ENCODE measurements around the gene PAPPA2. TPM values are rescaled to one million over a fixed set of nuclear protein-coding genes. Genes with fewer than 3 reads are reported as not detected.
"Not testable (repeated sequence)": the region's sequence is repeated elsewhere in the genome, so short reads cannot be mapped to it uniquely, and the experiment has no call there.

Gene PAPPA2
- total RNA-seq, 4 donors from 2014 or later: 0.23 to 0.51 (median 0.34) TPM

DNA sequence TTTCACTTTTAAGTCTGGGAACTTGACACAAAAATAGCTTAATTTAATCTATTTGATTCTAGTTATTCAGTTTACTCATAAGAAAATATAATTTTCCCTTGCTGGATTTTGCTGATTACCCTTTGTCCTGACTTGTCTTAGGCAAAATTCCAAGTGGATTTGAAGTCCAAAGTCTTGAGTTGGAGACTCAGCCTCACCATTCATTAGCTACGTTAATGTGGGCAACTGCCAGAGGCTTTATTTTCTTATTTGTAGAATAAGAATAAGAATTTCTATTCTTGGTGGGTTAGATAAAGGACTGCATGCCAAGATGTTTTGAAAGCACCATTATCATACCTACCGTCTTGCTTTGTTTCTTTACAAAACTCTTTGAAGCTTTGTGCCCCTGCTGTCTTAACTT, 22.8 kb upstream of the PAPPA2 start:
- H3K4me3 ChIP-seq: no peak overlapping the region
- H3K4me1 ChIP-seq: no peaks in the 10 kb centered on the region
- no peaks in the 10 kb centered on the region for H3K9me3 ChIP-seq
- no peaks in the 10 kb centered on the region for H3K27me3 ChIP-seq
- no peaks in the 10 kb centered on the region for H3K36me3 ChIP-seq
- DNase-seq (ENCODE audit: low spot score in 2 of 2): no peak
- no peak overlapping the region for H3K27ac ChIP-seq
- 41% methylated on average over 2 of the region's 2 CpGs for WGBS
- TF ChIP-seq EP300 (IDR thresholded peaks at IDR 0.05): no peak
- TF ChIP-seq, protein P1, sequence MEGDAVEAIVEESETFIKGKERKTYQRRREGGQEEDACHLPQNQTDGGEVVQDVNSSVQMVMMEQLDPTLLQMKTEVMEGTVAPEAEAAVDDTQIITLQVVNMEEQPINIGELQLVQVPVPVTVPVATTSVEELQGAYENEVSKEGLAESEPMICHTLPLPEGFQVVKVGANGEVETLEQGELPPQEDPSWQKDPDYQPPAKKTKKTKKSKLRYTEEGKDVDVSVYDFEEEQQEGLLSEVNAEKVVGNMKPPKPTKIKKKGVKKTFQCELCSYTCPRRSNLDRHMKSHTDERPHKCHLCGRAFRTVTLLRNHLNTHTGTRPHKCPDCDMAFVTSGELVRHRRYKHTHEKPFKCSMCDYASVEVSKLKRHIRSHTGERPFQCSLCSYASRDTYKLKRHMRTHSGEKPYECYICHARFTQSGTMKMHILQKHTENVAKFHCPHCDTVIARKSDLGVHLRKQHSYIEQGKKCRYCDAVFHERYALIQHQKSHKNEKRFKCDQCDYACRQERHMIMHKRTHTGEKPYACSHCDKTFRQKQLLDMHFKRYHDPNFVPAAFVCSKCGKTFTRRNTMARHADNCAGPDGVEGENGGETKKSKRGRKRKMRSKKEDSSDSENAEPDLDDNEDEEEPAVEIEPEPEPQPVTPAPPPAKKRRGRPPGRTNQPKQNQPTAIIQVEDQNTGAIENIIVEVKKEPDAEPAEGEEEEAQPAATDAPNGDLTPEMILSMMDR (IDR thresholded peaks at IDR 0.05): no peak
- no peak for TF ChIP-seq POLR2AphosphoS5 (IDR thresholded peaks at IDR 0.05)
- TF ChIP-seq POLR2A (IDR thresholded peaks at IDR 0.05): no peak

DNA sequence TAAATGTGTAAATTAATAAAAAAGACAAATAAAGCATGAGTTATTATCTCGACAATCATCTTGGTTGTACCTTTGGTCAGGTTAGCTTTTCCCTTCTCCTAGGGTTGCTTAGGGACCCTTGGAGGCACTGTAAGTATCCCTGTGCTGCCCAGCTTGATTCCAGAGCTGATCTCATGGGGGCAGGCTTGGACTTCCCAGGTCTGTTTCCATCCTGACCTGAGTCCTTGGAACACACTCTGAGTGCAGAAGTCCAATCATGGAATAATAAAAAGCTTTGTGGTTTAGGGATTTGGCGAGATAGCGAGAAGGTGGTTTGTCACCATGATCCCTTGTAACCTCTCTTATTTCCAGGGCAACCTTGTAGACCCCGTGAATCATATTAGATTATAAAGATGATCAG, 18.7 kb upstream of the PAPPA2 start:
- DNase-seq (ENCODE audit: low spot score in 2 of 2): no peak
- H3K27me3 ChIP-seq: no peaks in the 10 kb centered on the region
- no peak for TF ChIP-seq POLR2A (IDR thresholded peaks at IDR 0.05)
- TF ChIP-seq POLR2AphosphoS5 (IDR thresholded peaks at IDR 0.05): no peak
- TF ChIP-seq, protein P1 (IDR thresholded peaks at IDR 0.05): no peak
- no peak for TF ChIP-seq EP300 (IDR thresholded peaks at IDR 0.05)
- H3K27ac ChIP-seq: no peak overlapping the region
- 82% methylated on average over 4 of the region's 4 CpGs for WGBS
- no peaks in the 10 kb centered on the region for H3K36me3 ChIP-seq
- H3K4me1 ChIP-seq: no peaks in the 10 kb centered on the region
- H3K9me3 ChIP-seq: no peaks in the 10 kb centered on the region
- H3K4me3 ChIP-seq: no peak overlapping the region

DNA sequence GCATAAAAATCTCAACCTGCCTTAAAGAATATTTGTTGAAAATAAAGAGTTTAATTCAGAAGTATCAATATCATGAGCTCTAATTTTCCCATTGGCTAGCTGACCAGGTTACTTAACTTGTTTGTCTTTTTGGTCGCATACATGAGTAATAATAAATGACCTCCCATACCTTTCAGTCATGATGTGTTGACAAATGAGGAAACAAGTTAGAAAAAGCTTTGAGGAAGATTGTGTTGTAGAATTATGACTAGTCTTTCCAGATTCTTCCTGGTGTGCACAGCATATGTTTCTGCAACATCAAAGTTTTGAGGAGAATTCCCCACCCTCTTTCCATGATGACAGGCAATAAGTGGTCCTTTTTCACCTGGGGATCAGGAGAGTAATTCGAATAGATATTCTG, 17.6 kb upstream of the PAPPA2 start:
- Histone ChIP-seq H3K4me3 (no peak overlapping the region), H3K4me1 (no peaks in the 10 kb centered on the region)
- WGBS: 69% methylated on average over 2 of the region's 2 CpGs

DNA sequence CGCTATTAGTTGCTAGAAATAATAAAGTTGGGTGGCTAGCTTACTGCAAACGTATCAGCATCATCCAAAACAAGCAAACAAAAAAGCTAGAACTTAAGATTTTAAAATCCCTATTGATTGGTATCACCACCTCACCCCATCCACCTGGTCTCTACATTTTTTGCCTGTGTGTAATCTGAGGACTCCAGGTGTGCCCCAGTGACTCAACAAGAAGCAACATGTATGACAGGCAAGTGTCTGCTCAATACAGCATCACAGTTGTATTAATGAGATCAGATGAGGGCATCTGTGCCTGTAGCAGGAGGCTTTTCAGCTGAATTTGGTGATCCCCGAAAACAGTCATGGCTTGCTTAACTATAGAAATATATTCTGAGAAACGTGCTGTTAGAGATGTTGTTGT, 14.6 kb upstream of the PAPPA2 start:
- Histone ChIP-seq H3K36me3 (no peaks in the 10 kb centered on the region), H3K4me3 (no peak overlapping the region), H3K9me3 (no peaks in the 10 kb centered on the region), H3K27ac (no peak overlapping the region), H3K4me1 (no peaks in the 10 kb centered on the region), H3K27me3 (no peaks in the 10 kb centered on the region)
- TF ChIP-seq POLR2A (IDR thresholded peaks at IDR 0.05): no peak
- no peak for TF ChIP-seq EP300 (IDR thresholded peaks at IDR 0.05)
- TF ChIP-seq, protein P1 (IDR thresholded peaks at IDR 0.05): no peak
- TF ChIP-seq POLR2AphosphoS5 (IDR thresholded peaks at IDR 0.05): no peak
- 53% methylated on average over 4 of the region's 4 CpGs for WGBS
- DNase-seq (ENCODE audit: low spot score in 2 of 2): no peak

More for the DNA sequence above, 17.6 kb upstream of the PAPPA2 start:
- Histone ChIP-seq H3K36me3 (no peaks in the 10 kb centered on the region), H3K27me3 (no peaks in the 10 kb centered on the region), H3K9me3 (no peaks in the 10 kb centered on the region), H3K27ac (no peak overlapping the region)
- no peak for DNase-seq (ENCODE audit: low spot score in 2 of 2)
- TF ChIP-seq EP300 (IDR thresholded peaks at IDR 0.05): no peak
- TF ChIP-seq POLR2A (IDR thresholded peaks at IDR 0.05): no peak
- TF ChIP-seq, protein P1 (IDR thresholded peaks at IDR 0.05): no peak
- TF ChIP-seq POLR2AphosphoS5 (IDR thresholded peaks at IDR 0.05): no peak

DNA sequence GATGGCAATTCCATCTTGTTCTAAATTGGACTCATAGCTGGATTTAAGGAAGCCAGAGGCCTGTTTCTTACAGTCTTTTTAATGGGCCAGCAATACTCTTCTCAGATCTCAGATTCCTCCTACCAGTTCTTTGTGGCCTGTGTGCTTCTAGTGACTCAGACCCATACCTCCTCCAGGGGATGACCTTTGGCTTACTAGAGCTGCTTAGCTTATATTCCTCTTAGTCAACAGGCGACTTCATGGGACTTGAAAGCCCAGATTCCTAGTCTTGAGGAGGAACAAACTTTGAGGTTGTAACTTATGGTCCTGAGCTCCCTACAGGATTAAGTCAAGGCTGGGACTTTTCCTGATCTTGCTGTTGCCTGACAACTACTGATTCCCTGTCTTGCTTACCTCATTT, 12.4 kb upstream of the PAPPA2 start:
- TF ChIP-seq EP300 (IDR thresholded peaks at IDR 0.05): no peak
- TF ChIP-seq, protein P1 (IDR thresholded peaks at IDR 0.05): no peak
- no peak for TF ChIP-seq POLR2AphosphoS5 (IDR thresholded peaks at IDR 0.05)
- H3K4me3 ChIP-seq: no peak overlapping the region
- no peaks in the 10 kb centered on the region for H3K9me3 ChIP-seq
- 71% methylated on average over 1 of the region's 1 CpG for WGBS
- H3K27me3 ChIP-seq: no peaks in the 10 kb centered on the region
- no peak for DNase-seq (ENCODE audit: low spot score in 2 of 2)
- no peaks in the 10 kb centered on the region for H3K36me3 ChIP-seq
- no peak overlapping the region for H3K27ac ChIP-seq
- H3K4me1 ChIP-seq: no peaks in the 10 kb centered on the region

DNA sequence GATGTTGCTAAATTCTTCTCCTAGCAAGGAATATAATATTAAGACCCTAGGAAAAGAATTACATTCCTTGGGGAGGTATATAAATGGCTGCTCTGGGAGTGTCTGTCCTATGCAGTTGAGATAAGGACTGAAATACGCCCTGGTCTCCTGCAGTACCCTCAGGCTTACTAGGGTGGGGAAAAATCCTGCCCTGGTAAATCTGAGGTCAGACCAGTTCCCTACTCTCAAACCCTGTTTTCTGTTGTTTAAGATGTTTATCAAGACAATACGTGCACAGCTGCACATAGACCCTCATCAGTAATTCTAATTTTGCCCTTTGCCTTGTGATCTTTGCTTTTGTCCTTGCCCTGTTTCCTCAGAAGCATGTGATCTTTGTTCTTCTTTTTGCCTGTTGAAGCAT, 11.2 kb upstream of the PAPPA2 start:
- DNase-seq (ENCODE audit: low spot score in 2 of 2); H3K9me3 ChIP-seq; H3K36me3 ChIP-seq; H3K27me3 ChIP-seq; H3K4me3 ChIP-seq; H3K27ac ChIP-seq; H3K4me1 ChIP-seq: not testable (repeated sequence)
- 74% methylated on average over 2 of the region's 2 CpGs for WGBS
